Measurements from ENCODE around the gene NDUFS3. TPM values are rescaled to one million over a fixed set of nuclear protein-coding genes. Genes with fewer than 3 reads are reported as not detected.
"Not testable (repeated sequence)": the region's sequence is repeated elsewhere in the genome, so short reads cannot be mapped to it uniquely, and the experiment has no call there.

The NDUFS3 gene
- total RNA-seq, 1 donor from 2014 or later, result 46.0 TPM

GRCh38 chr11:47553406-47553743 is 25.5 kb upstream of the NDUFS3 start:
- intact Hi-C loops (cut with DNase I), result no loop called here
- no peak for DNase-seq (ENCODE audit: low spot score)
- ATAC-seq, result no peak

- intact Hi-C loops (cut with DNase I); DNase-seq (ENCODE audit: low spot score); ATAC-seq: not testable (repeated sequence)
Measured at GRCh38 chr11:47557004-47557403, 21.9 kb upstream of the NDUFS3 start.

GRCh38 chr11:47558695-47559094 is 20.2 kb upstream of the NDUFS3 start:
- intact Hi-C loops (cut with DNase I), result no loop called here
- no peak for DNase-seq (ENCODE audit: low spot score)
- ATAC-seq, result no peak

GRCh38 chr11:47560426-47560825 is 18.4 kb upstream of the NDUFS3 start:
- DNase-seq (ENCODE audit: low spot score) (no peak), ATAC-seq (no peak)
- intact Hi-C loops (cut with DNase I), result no loop called here

- ATAC-seq; intact Hi-C loops (cut with DNase I); DNase-seq (ENCODE audit: low spot score): not testable (repeated sequence)
Measured at GRCh38 chr11:47562393-47562792, 16.5 kb upstream of the NDUFS3 start.

GRCh38 chr11:47564366-47564765 is 14.5 kb upstream of the NDUFS3 start:
- ATAC-seq, result not testable (repeated sequence)

GRCh38 chr11:47564933-47565339 is 13.9 kb upstream of the NDUFS3 start:
- intact Hi-C loops (cut with DNase I), result no loop called here
- no peak for ATAC-seq

More at GRCh38 chr11:47564366-47564765, 14.5 kb upstream of the NDUFS3 start:
- DNase-seq (ENCODE audit: low spot score); intact Hi-C loops (cut with DNase I): not testable (repeated sequence)

GRCh38 chr11:47565340-47566148 is 13.3 kb upstream of the NDUFS3 start, which contains the start of gene PTPMT1:
Gene PTPMT1, plus strand, starts transcription at chr11:47565599. Its CDS starts 24 bp downstream, at chr11:47565623.
- ATAC-seq (peak; percentile 95), DNase-seq (ENCODE audit: low spot score) (peak; percentile 80)
- intact Hi-C loops (cut with DNase I), result no loop called here

More at GRCh38 chr11:47564933-47565339, 13.9 kb upstream of the NDUFS3 start:
- no peak for DNase-seq (ENCODE audit: low spot score)

DNA sequence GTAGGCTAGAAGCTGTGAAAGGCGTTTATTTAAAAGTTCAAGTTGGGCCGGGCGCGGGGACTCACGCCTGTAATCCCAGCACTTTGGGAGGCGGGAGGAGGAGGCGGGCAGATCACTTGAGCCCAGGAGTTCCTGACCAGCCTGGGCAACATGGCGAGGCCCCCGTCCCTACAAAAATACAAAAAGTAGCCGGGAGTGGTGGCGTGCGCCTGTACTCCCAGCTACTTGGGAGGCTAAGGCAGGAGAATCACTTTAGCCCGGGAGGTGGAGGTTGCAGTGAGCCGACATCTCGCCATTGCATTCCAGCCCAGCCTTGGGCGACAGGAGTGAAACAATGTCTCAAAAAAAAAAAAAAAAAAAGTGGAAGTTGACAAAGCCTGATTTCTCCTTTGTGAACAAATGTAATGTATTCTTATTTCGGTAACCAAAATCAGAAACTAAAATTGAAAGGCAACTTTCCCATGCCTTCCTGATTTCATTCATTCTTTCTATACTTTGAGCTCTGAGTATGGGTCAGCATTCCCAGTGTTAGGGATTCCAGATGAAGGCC is 12.7 kb upstream of the NDUFS3 start:
- DNase-seq (ENCODE audit: low spot score) (no peak), ATAC-seq (no peak)
- intact Hi-C loops (cut with DNase I), result no loop called here

DNA sequence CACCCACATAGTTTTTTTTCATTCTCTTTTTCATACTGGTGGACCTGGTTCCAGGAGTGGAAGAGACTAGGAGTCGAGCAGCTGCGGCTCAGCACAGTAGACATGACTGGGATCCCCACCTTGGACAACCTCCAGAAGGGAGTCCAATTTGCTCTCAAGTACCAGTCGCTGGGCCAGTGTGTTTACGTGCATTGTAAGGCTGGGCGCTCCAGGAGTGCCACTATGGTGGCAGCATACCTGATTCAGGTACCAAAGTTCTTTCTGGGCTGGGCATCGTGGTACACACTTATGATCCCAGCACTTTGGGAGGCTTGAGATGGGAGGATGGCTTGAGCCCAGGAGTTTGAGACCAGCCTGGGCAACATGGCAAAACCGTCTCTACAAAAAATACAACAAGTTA is 9.2 kb upstream of the NDUFS3 start:
- intact Hi-C loops (cut with DNase I), result no loop called here
- DNase-seq (ENCODE audit: low spot score), result peak; percentile 26
- no peak for ATAC-seq

- intact Hi-C loops (cut with DNase I), result no loop called here
- ATAC-seq, result peak; percentile 47
- DNase-seq (ENCODE audit: low spot score), result no peak
Measured at GRCh38 chr11:47570651-47571356, 8.1 kb upstream of the NDUFS3 start.

DNA sequence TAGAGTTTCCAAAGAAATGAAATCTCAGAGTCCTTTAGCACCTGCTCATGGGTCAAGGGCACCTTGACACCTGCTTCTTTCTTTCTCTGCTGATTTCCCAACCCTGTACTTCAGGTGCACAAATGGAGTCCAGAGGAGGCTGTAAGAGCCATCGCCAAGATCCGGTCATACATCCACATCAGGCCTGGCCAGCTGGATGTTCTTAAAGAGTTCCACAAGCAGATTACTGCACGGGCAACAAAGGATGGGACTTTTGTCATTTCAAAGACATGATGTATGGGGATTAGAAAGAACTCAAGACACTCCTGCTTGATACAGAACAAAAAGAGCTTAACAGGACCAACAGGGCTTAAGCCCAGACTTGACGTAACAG is 7.5 kb upstream of the NDUFS3 start:
- intact Hi-C loops (cut with DNase I), result no loop called here
- ATAC-seq (no peak), DNase-seq (ENCODE audit: low spot score) (peak; percentile 15)

DNA sequence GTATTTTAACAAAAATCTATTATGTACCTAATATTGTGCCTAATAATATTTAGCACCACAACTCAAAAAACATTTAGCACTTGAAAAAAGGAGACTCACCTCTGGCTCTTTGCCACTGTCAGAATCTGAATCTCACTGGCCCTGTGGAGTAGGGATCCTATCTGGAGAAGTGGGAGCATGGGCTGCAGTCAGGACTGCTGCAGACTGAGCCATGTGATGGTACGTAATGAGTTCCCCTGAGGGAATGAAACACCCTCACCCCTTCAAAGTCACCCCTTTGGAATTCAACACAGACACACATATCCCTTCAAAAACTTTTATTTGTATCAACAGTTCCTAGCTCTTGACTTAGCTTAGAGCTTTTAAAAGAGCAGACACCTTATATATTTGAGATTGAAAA is 7.0 kb upstream of the NDUFS3 start:
- DNase-seq (ENCODE audit: low spot score), result no peak
- intact Hi-C loops (cut with DNase I), result no loop called here
- no peak for ATAC-seq

DNA sequence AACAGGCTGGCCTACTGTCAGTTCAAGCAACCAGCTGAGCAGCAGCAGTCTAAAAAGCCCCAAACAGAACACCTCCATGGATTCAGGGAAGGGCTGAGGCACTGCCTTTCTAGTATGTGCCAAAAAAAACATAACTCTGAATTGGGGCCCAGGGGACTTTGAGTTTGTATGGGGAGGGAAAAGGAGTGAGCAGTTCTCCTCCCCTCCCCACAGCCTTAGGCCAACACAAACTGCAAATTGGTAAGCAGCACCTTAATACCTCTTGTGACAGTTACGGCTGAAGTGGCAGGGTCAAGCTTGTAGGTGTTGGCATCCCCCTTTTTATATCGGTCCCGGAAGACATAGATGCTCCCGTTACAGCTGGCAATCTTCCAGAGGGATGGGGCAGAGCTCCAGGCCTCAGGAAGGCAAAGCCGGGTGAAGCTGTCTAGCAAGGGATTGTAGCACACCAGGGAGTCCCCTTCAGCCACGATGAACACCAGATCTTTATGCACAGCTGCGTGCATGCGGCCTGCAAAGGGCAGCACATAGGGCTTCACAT is 6.1 kb upstream of the NDUFS3 start:
- DNase-seq (ENCODE audit: low spot score) (peak; percentile 56), ATAC-seq (peak; percentile 37)
- intact Hi-C loops (cut with DNase I), result no loop called here

DNA sequence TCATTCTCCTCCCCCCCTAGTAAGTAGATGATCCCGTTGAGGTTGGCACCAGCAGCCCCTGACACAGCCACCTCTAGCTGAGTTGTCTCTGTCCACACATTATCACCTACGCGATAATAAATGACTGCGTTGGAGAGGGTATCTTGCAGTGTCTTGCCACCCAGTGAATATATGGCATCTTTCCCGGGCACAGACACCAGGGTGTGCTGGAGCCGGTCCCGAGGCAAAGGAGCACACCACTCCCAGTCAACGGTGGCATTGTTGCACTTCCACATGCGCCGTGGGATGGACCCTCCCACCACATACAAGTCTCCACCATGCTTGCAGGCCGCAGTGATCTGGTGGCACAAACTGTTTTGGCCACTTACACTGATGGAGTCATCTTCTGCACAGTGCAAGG is 5.6 kb upstream of the NDUFS3 start:
- intact Hi-C loops (cut with DNase I), result no loop called here
- peak; percentile 20 for ATAC-seq
- peak; percentile 51 for DNase-seq (ENCODE audit: low spot score)

GRCh38 chr11:47577460-47578041 is 1.3 kb upstream of the NDUFS3 start:
- no peak for DNase-seq (ENCODE audit: low spot score)
- ATAC-seq, result no peak
- intact Hi-C loops (cut with DNase I), result no loop called here

GRCh38 chr11:47583844-47584243 is 5.0 kb downstream of the NDUFS3 start:
- intact Hi-C loops (cut with DNase I), result no loop called here
- no peak for DNase-seq (ENCODE audit: low spot score)
- ATAC-seq, result no peak

DNA sequence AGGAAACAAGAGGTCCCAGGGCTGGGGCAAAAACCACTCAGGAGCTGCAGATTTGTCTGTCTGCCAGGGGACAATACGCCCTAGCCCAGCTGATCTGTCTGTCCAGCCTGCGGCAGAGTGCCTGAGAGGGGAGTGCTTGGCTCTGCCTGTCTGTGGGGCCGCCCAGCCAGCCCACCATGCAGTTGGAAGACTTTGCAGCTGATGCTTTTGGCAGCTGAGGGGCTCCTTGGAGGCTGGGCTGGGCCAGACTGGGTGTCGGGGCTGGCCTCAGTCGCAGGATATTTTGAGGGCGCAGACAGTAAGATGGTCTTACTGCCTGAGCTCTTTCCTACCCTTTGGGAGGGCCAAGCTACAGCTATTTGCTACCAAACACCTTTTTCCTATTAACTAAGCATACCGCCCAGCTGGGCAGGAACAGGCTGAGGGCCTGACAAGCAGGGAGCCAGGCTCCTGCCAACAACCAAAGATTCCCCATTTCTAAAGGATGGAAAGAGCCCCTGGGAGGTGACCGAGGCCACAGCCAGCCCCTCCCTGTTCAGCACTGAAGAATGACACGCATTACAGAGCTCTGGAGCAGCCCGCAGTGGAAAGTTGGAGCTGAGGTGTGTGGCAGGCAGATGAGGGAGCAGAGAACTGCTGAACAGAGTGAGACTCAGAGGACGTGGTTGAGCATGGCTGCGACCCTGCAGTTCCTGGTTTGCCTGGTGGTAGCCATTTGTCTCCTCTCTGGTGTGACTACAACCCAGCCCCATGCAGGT is 7.4 kb downstream of the NDUFS3 start, which contains the start of gene FAM180B:
FAM180B (plus strand) TSS at position 581 of the 758 bp plus-strand sequence; CDS start at position 672, 91 bp downstream.
- DNase-seq (ENCODE audit: low spot score) (no peak), ATAC-seq (peak; percentile 75)
- intact Hi-C loops (cut with DNase I), result no loop called here

Measured in sciatic nerve (tissue), 2 donors.